Activated naive CD8-positive, alpha-beta T cell treated with anti-CD3 and anti-CD28 coated beads for 36 hours (primary cell): ENCODE measurements around the gene R3HCC1L. TPM values are rescaled to one million over a fixed set of nuclear protein-coding genes. Genes with fewer than 3 reads are reported as not detected.
"Not testable (repeated sequence)": the region's sequence is repeated elsewhere in the genome, so short reads cannot be mapped to it uniquely, and the experiment has no call there.

Source experiments
- DNase-seq: peaks from one replicate; pipeline ENCODE4 v3.0.0; 2021
- H3K27ac Mint-ChIP-seq: one replicate; pipeline ENCODE4 v1.8.0; 2022; ENCODE audit warnings: mild to moderate bottlenecking, moderate library complexity, mixed read lengths
- H3K27me3 Mint-ChIP-seq: one replicate; pipeline ENCODE4 v1.8.0; 2022; ENCODE audit warnings: mild to moderate bottlenecking, mixed read lengths
- H3K36me3 Mint-ChIP-seq: one replicate; pipeline ENCODE4 v1.8.0; 2021; ENCODE audit warnings: mild to moderate bottlenecking, mixed read lengths
- H3K4me1 Mint-ChIP-seq: one replicate; pipeline ENCODE4 v1.8.0; 2021; ENCODE audit warnings: mixed read lengths
- H3K4me3 Mint-ChIP-seq: one replicate; pipeline ENCODE4 v1.8.0; 2022; ENCODE audit warnings: mild to moderate bottlenecking, moderate library complexity, mixed read lengths
- H3K9me3 Mint-ChIP-seq: one replicate; pipeline ENCODE4 v1.8.0; 2022; ENCODE audit warnings: mixed read lengths
- total RNA-seq, 2 experiments: library from RNA; stranded (reverse); gene quantifications; one replicate each; pipeline ENCODE4 v1.2.3, GENCODE V29; 2021

The R3HCC1L gene
- total RNA-seq, 2 experiments from 2014 or later: 17.7 to 20.3 TPM

DNA sequence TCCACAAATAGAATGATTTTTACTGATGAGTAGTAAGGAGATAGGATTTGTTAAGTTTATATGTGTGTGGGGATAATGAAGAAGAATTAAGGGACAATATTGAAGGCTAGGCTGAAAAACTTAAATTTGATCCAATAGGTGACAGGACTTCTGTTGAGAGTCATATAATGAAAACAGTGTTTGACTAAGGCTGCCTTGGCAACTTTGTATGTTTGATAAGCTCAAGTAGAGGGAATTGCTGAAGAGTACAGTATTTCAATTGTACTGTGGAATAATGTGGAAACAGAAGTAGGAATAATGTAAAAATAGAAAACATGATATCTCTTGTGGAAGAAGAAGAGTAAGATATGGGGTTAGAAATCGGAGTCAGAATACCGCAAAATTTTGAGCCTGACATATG lies 10.5 kb downstream of the R3HCC1L start:
- no peak for DNase-seq
- H3K27me3 Mint-ChIP-seq: no peaks in the 10 kb centered on the region
- peaks cover 23% of the 10 kb centered on the region for H3K9me3 Mint-ChIP-seq
- H3K4me1 Mint-ChIP-seq: peaks cover 38% of the 10 kb centered on the region
- H3K27ac Mint-ChIP-seq: no peak overlapping the region
- no peak overlapping the region for H3K4me3 Mint-ChIP-seq
- peaks cover 50% of the 10 kb centered on the region for H3K36me3 Mint-ChIP-seq

DNA sequence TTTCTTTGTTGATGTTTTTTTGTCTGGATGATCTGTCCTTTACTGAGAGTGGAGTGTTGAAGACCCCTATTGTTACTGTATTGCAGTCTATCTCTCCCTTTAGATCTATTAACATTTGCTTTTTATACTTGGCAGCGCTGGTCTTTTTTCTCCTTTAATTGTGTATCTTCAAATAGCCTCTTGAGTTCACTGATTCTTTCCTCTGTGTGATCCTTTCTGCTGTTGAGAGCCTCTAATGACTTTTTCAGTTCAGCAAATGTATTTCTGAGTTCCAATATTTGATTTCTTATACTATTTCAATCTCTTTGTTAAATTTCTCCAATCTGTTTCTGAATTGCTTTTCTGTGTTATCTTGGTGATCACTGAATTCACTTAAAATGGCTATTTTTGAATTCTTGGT lies 15.4 kb downstream of the R3HCC1L start:
- Mint-ChIP-seq H3K27ac (no peak overlapping the region), H3K4me1 (peaks cover 17% of the 10 kb centered on the region), H3K36me3 (peaks cover 63% of the 10 kb centered on the region), H3K9me3 (peaks cover 38% of the 10 kb centered on the region), H3K27me3 (no peaks in the 10 kb centered on the region), H3K4me3 (no peak overlapping the region)
- no peak for DNase-seq

DNA sequence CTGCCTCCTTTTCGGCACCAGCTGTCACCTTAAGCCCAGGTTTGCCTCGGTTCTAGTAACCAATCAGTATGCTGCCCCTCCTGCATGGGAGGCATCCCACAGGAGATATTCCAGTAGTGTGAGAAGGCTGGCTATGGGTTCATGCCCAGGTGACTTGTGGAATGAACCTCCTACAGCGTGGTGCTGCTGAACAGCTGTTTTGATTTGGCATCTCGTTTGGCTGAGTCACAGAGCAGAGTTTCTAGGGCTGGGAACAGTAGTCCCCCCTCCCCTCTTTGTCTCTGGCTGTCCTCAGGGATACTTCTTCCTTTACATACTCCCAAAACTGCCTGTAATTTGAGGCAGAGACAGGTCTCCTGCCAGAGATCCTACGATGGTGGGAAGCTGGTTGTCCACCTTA lies 16.1 kb downstream of the R3HCC1L start:
- Mint-ChIP-seq H3K4me3 (no peak overlapping the region), H3K27me3 (no peaks in the 10 kb centered on the region), H3K27ac (no peak overlapping the region), H3K4me1 (peaks cover 15% of the 10 kb centered on the region), H3K36me3 (peaks cover 59% of the 10 kb centered on the region), H3K9me3 (peaks cover 38% of the 10 kb centered on the region)
- DNase-seq: no peak

DNA sequence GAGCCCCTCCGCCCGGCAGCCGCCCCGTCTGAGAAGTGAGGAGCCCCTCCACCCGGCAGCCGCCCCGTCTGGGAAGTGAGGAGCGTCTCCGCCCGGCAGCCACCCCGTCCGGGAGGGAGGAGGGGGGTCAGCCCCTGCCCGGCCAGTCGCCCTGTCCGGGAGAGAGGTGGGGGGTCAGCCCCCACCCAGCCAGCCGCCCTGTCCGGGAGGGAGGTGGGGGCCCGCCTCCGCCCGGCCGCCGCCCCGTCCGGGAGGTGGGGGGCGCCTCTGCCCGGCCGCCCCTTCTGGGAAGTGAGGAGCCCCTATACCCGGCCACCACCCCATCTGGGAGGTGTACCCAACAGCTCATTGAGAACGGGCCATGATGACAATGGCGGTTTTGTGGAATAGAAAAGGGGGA lies 18.3 kb downstream of the R3HCC1L start:
- H3K27ac Mint-ChIP-seq, H3K27me3 Mint-ChIP-seq, H3K4me3 Mint-ChIP-seq, DNase-seq: not testable (repeated sequence)
- peaks cover 52% of the 10 kb centered on the region for H3K36me3 Mint-ChIP-seq
- peaks cover 31% of the 10 kb centered on the region for H3K9me3 Mint-ChIP-seq
- peaks cover 22% of the 10 kb centered on the region for H3K4me1 Mint-ChIP-seq

DNA sequence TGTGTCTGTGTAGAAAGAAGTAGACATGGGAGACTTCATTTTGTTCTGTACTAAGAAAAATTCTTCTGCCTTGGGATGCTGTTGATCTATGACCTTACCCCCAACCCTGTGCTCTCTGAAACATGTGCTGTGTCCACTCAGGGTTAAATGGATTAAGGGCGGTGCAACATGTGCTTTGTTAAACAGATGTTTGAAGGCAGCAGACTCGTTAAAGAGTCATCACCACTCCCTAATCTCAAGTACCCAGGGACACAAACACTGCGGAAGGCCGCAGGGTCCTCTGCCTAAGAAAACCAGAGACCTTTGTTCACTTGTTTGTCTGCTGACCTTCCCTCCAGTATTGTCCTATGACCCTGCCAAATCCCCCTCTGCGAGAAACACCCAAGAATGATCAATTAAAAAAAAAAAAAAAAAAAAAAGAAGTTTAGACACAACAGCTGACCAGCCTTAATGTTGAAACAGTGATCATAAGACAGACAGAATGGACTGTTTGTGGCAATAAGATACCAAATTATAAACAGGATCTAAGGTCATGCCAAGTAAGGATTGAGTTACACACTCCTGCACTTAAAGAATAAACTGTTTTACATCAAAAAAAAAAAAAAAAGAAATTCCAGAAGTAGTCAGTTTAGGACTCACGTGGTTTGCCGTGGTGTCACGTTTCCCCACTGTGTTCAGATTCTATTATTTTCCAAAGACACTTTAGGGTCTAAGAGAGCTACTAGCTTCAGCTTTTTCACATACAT lies 18.9 kb downstream of the R3HCC1L start:
- H3K4me3 Mint-ChIP-seq, H3K27me3 Mint-ChIP-seq, H3K27ac Mint-ChIP-seq, DNase-seq: not testable (repeated sequence)
- Mint-ChIP-seq H3K9me3 (peaks cover 29% of the 10 kb centered on the region), H3K36me3 (peaks cover 46% of the 10 kb centered on the region), H3K4me1 (peaks cover 22% of the 10 kb centered on the region)

DNA sequence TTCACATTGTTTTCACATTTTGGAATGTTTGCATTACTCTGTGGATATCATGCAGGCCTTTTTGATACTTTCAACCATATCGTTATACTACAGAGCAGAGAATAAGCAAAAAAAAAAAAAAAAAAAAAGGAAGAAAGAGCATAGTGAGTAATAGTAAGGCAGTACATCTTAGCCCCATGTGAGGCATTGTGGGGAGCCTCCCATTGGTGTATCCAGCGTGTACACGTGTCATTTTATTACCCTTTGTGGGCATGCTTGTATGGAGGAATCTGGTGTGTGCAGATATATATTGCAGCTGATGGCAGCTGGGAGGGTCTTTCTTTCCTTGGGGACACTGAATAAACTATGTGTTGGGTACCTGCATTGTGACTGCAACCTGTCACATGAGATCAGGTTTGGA lies 19.6 kb downstream of the R3HCC1L start:
- no peak overlapping the region for H3K4me3 Mint-ChIP-seq
- H3K27me3 Mint-ChIP-seq: no peaks in the 10 kb centered on the region
- H3K4me1 Mint-ChIP-seq: peaks cover 22% of the 10 kb centered on the region
- no peak overlapping the region for H3K27ac Mint-ChIP-seq
- peaks cover 42% of the 10 kb centered on the region for H3K36me3 Mint-ChIP-seq
- H3K9me3 Mint-ChIP-seq: peaks cover 23% of the 10 kb centered on the region
- no peak for DNase-seq

DNA sequence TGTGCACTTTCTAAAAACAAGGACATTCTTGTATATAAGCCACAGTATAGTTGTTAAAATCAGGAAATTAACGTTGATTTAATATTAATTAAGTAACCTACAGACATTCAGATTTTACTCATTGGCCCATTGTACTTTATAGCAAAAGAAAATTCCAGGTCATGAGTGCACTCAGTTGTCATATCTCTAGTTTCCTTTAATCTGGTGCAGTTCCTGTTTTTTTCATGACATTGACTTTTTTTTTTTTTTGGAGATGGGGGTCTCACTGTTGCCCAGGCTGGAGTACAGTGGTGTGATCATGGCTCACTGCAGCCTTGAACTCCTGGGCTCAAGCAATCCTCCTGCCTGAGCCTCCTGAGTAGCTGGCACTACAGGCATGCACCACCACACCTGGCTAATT lies 24.1 kb downstream of the R3HCC1L start:
- no peak for DNase-seq
- H3K4me3 Mint-ChIP-seq: no peak overlapping the region

DNA sequence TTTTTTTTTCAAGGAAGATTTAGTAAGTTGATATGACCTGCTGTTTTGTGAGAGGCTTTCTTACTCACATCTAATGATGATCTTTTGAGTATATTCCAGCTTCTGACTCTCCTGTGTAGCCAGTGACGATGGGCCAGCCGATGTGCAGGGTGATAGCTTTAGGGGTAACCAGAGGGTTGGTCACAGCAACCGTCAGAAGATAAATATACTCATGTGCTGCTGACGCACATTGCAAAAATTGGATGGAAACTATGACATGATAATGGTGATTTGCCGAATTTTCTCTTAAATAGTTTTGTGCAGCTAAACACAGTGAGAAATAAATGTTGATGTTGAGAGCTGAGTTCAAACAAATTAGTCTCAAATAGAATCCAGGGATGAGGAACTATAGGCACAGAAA lies 29.5 kb downstream of the R3HCC1L start:
- Mint-ChIP-seq H3K27ac (no peak overlapping the region), H3K4me1 (peaks cover 24% of the 10 kb centered on the region)

More for the DNA sequence above, 24.1 kb downstream of the R3HCC1L start:
- peaks cover 22% of the 10 kb centered on the region for H3K36me3 Mint-ChIP-seq
- no peaks in the 10 kb centered on the region for H3K27me3 Mint-ChIP-seq
- H3K4me1 Mint-ChIP-seq: peaks cover 21% of the 10 kb centered on the region
- H3K27ac Mint-ChIP-seq: no peak overlapping the region
- no peaks in the 10 kb centered on the region for H3K9me3 Mint-ChIP-seq

DNA sequence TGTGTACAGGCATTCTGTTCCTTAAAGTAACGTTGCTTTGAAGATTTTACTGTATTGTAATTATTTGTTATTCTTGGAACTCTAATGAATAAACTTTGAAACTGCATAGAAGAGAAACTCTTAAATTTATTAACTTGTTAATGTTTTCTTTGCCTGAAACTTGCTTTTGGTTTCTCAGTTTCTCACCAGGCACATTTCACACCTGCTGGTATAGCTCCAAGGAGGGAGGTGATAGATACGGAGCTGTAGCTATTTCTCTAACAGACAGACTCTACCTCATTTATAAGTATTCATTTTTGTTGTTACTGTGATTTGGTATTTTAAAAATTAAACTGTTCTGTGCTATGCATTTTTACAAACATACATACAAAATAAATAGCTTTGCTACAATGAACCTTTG lies 32.7 kb downstream of the R3HCC1L start:
- Mint-ChIP-seq H3K4me1 (peaks cover 23% of the 10 kb centered on the region), H3K4me3 (no peak overlapping the region), H3K9me3 (no peaks in the 10 kb centered on the region), H3K27me3 (no peaks in the 10 kb centered on the region), H3K27ac (no peak overlapping the region), H3K36me3 (peaks cover 27% of the 10 kb centered on the region)
- DNase-seq: no peak

More for the DNA sequence above, 29.5 kb downstream of the R3HCC1L start:
- Mint-ChIP-seq H3K27me3 (no peaks in the 10 kb centered on the region), H3K9me3 (no peaks in the 10 kb centered on the region), H3K36me3 (peaks cover 19% of the 10 kb centered on the region), H3K4me3 (no peak overlapping the region)
- DNase-seq: no peak

DNA sequence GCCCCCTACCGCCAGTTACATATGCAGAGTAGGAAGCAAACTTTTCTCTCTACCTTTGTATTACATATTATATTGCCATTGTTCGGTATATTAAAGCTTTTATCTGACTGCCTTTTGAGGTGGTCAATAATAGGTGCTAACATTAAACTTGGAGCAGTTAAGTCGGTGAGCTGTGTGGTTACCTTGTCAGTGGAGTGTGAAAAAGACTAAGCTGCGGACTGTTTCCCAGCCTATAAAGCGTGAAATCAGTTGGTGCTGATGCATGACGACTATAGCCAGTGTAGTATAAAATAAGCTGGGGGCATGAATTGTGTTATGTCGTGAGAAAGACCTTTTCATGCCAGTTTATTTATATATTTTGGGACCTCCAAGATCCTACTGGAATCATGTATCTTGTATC lies 33.7 kb downstream of the R3HCC1L start:
- H3K36me3 Mint-ChIP-seq: peaks cover 26% of the 10 kb centered on the region
- H3K4me1 Mint-ChIP-seq: peaks cover 25% of the 10 kb centered on the region
- H3K27me3 Mint-ChIP-seq: no peaks in the 10 kb centered on the region
- H3K27ac Mint-ChIP-seq: no peak overlapping the region
- no peak overlapping the region for H3K4me3 Mint-ChIP-seq
- H3K9me3 Mint-ChIP-seq: no peaks in the 10 kb centered on the region
- no peak for DNase-seq

DNA sequence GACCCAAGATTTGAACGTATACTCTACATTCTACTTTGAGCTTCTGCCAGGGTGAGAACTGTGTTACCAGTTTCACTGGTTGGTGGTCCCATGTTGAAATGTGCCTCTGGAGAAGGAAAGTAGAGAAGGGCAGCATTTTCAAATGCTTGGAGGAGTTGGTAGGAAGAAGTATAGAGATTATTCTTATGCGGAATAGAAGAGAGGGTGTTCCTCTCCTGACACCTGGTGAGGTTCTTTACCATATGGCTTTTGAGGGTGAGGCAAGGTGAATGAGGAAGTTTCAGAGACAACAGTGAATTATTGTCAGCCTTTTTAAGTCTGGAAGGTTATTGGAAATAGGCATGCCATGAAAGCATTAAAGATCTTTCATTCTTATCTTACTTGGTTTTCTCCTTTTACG lies 34.3 kb downstream of the R3HCC1L start:
- no peaks in the 10 kb centered on the region for H3K27me3 Mint-ChIP-seq
- H3K36me3 Mint-ChIP-seq: peaks cover 28% of the 10 kb centered on the region
- no peak overlapping the region for H3K4me3 Mint-ChIP-seq

DNA sequence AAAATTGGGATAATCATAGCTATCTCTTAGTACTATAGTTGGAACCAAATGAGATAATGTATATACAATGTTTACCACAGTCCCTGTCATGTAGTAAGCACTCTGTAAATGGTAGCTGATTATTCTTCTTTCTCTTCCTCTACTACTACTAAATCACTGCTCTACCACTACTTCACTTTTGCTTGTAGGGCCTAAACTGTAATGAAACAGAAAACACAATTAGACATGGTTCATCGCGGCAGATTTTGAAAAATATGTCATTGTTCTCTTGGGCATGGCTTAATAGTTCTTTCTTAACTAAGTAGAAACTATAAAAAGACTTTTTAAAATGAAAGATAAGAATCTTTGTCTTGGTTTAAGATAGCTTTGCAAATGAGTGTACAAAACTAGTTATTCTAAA lies 34.9 kb downstream of the R3HCC1L start:
- H3K27ac Mint-ChIP-seq: no peak overlapping the region
- H3K4me1 Mint-ChIP-seq: peaks cover 25% of the 10 kb centered on the region
- H3K4me3 Mint-ChIP-seq: no peak overlapping the region
- H3K27me3 Mint-ChIP-seq: no peaks in the 10 kb centered on the region
- no peak for DNase-seq
- no peaks in the 10 kb centered on the region for H3K9me3 Mint-ChIP-seq
- peaks cover 29% of the 10 kb centered on the region for H3K36me3 Mint-ChIP-seq

More for the DNA sequence above, 34.3 kb downstream of the R3HCC1L start:
- H3K4me1 Mint-ChIP-seq: peaks cover 25% of the 10 kb centered on the region
- no peaks in the 10 kb centered on the region for H3K9me3 Mint-ChIP-seq
- no peak for DNase-seq
- no peak overlapping the region for H3K27ac Mint-ChIP-seq

DNA sequence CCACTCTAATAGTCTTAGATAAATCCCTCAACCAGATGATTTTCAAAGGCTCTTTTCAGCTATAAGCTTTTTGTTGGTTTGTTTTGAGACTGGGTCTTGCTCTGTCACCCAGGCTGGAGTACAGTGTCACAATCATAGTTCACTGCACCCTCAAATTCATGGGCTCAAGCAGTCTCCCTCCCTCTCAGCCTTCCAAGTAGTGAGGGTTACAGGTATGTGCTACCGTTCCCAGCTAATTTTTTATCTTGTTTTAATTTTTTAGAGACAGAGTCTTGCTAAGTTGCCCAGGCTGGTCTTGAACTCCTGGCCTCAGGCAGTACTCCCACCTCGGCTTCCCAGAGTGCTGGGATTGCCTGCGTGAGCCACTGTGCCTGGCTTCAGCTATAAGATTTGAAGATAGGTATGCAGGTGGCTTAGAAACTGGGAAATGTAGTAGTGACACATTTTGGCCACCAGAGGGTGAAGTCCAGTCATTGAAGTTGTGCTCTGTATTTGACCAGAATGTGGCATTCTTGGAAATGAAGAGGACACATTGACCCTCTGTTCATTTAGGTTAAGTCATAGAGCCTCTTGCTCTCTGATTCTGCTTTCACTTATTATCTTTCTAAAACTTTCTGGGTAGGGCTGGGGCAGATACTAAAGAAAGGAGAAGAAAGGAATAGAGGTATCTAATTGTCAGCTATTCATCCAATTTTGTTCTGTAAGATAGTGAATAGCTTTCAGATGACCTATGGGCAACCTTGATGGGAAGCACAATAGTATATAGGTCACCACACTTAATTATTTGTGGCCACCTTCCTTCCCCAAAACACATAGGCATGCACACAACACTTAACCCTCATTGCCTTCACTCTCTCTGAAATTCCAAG lies 36.0 kb downstream of the R3HCC1L start:
- Mint-ChIP-seq H3K4me1 (peaks cover 19% of the 10 kb centered on the region), H3K36me3 (peaks cover 34% of the 10 kb centered on the region), H3K9me3 (no peaks in the 10 kb centered on the region), H3K27me3 (no peaks in the 10 kb centered on the region), H3K27ac (no peak overlapping the region), H3K4me3 (no peak overlapping the region)
- DNase-seq: peak; percentile 3

DNA sequence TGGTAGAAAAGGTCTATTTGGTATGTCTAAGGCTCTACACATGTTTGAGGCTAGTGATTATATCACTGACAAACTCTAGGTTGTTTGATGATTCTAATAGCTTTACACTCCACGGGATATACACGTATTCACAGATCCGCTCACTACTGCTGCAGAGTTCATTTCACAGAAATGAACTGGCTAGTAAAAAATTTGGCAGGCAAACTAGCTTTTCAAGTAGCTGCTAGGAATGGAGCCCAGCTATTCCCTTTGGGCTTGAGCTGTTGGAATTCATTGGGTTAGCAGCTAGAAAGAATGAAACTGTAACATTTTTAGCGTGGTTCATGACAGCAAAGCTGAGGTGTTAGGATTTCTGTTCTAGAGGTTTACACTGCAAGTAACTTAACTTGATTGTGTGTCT lies 37.6 kb downstream of the R3HCC1L start:
- no peaks in the 10 kb centered on the region for H3K27me3 Mint-ChIP-seq
- H3K9me3 Mint-ChIP-seq: peaks cover 3% of the 10 kb centered on the region
- peaks cover 14% of the 10 kb centered on the region for H3K4me1 Mint-ChIP-seq
- H3K36me3 Mint-ChIP-seq: peaks cover 43% of the 10 kb centered on the region
- no peak overlapping the region for H3K27ac Mint-ChIP-seq
- DNase-seq: no peak
- no peak overlapping the region for H3K4me3 Mint-ChIP-seq

DNA sequence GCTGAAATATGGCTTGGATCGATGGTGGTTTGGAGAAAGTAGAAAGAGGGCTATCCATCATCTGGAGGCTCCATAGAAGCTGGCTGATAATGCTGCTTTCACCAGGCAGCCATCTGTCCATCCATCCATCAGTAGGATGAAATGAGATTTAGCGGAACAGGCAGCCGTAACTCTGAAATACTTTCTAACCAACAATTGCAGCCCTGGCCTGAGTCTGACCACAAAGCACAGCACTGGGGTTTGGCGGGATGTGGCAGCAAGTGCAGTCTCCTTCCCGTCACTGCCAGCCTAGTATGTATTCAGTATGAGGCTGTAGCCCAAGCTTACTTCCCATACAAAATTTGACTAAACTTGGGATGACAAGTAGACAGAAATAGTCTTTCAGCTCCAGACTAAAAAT lies 38.0 kb downstream of the R3HCC1L start:
- DNase-seq: no peak
- Mint-ChIP-seq H3K4me1 (peaks cover 16% of the 10 kb centered on the region), H3K9me3 (peaks cover 3% of the 10 kb centered on the region), H3K27me3 (no peaks in the 10 kb centered on the region), H3K4me3 (no peak overlapping the region), H3K36me3 (peaks cover 47% of the 10 kb centered on the region), H3K27ac (no peak overlapping the region)
